C4-2B (cell line): ENCODE results near the gene TUFM.

Source experiments
- CTCF ChIP-seq: fragments of 450-650 bp; conservative IDR thresholded peaks from 2 replicates; pipeline ENCODE4 v1.5.1; 2017; ENCODE audit warnings: mild to moderate bottlenecking
- ZFX ChIP-seq: fragments of 450-650 bp; IDR thresholded peaks from 2 replicates; pipeline ENCODE4 v1.6.1; 2017

GRCh38 chr16:28867241-28867640 is 21.1 kb upstream of the TUFM start:
- TF ChIP-seq CTCF (no peak), ZFX (no peak)
